ENCODE data around the gene CRYGS.
A peak's percentile ranks its signal among the peaks of the same experiment; 100 is the strongest.
"Not testable (repeated sequence)": the region's sequence is repeated elsewhere in the genome, so short reads cannot be mapped to it uniquely, and the experiment has no call there.

The CRYGS gene

GRCh38 chr3:186544281-186544680 lies at the start of gene CRYGS:
TSS of gene CRYGS (minus strand) at chr3:186544380. CDS start at chr3:186544326, 54 bp downstream.
- no peak for DNase-seq (ENCODE audit: low read depth, low spot score)

GRCh38 chr3:186593862-186594261 lies 49.7 kb upstream of the CRYGS start:
- DNase-seq (ENCODE audit: low read depth, low spot score) = no peak

GRCh38 chr3:186592682-186593081 lies 48.5 kb upstream of the CRYGS start:
- DNase-seq (ENCODE audit: low read depth, low spot score) = no peak

- no peak for DNase-seq (ENCODE audit: low read depth, low spot score)
Observed at GRCh38 chr3:186590580-186591295, 46.6 kb upstream of the CRYGS start.

GRCh38 chr3:186589856-186590579 lies 45.8 kb upstream of the CRYGS start:
- DNase-seq (ENCODE audit: low read depth, low spot score) = no peak

DNA sequence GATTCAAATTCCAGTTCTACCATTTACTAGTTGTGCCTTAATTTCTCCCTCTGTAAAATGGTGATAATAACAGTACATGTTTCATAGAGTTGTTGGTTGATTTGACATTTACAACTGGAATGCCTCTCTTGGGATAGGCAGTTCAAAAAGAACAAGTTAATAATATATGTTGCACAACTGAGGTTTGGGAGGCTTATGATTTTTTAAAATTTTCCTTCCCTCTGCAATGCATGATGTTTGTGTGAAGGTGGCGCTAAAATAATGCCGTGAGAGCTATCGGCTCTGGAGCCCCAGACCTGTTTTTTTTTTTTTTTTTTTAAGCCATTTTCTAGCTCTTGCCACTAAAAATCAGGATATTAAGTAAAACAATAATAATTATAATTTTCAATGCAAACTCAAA lies 44.9 kb upstream of the CRYGS start:
- DNase-seq (ENCODE audit: low read depth, low spot score) = no peak

DNA sequence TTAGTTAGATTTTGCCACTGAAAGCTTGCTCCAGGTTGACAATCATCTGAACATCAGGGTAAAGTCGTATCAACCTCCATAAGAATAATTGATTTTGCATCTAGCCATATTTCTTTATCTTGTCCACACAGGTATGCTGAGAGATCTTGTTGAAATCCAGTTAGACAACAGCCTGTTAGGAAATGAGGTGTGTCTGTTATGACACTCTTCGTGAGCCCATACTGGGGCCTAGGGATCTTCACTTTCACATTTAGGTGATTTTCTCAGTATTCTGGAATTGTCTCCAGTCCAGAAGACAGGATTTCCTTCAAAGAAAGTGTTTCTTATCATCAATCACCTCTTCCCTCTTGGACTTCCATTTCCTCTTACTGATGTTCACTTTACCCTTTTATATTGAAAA lies 44.5 kb upstream of the CRYGS start:
- no peak for DNase-seq (ENCODE audit: low read depth, low spot score)

DNA sequence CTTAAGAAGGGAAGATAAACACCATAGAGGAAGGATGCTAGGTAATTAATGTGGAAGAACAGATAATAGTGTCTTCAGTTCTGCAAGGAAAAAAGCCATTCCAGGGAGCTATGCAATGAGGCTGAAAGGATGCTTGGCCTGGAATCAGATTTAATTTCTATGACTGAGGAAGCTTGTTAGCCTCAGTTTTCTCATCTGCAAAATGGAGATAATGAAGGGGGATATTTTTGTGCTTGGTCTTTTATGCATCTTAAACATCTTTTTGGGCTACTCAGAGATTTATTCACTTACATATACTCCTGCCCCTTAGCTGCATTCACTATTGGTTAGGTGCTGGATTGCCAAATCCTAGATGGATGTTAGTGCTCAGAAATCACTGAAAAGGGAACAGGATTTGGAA lies 43.0 kb upstream of the CRYGS start:
- no peak for DNase-seq (ENCODE audit: low read depth, low spot score)

DNA sequence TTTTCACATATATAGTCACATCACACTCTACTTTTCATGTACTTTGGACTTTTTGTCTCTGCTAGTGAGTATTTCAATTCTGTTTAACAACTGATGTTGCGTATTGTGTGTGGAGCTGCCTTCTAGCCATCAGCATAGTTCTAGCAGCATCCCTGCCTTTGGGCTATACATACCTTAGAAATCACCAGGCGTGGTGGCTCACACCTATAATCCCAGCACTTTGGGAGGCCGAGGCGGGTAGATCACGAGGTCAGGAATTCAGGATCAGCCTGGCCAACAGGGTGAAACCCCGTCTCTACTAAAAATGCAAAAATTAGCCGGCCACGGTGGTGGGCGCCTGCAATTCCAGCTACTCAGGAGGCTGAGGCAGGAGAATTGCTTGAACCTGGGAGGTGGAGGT lies 42.1 kb upstream of the CRYGS start:
- DNase-seq (ENCODE audit: low read depth, low spot score) = not testable (repeated sequence)

- DNase-seq (ENCODE audit: low read depth, low spot score) = no peak
Observed at GRCh38 chr3:186583831-186584230, 39.7 kb upstream of the CRYGS start.

- no peak for DNase-seq (ENCODE audit: low read depth, low spot score)
Observed at GRCh38 chr3:186582541-186582940, 38.4 kb upstream of the CRYGS start.

DNA sequence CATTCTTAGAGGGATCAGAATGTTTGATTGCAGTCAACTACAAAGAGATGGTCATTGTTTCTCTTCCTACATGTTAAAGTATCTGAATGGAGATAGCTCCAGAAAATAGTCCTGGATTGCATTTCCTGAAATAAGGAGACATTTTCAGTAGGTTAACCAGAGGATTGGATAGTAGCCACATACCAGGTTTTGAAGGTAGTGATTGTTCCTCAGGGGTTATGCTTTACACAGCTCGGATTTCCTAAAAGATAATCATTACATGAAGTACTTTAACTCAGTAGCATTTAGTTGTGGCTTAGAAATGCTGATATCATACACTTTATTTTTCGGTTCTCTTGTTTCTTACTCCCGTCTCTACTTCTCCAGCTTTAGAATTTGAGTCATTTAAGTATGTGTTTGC lies 36.6 kb upstream of the CRYGS start:
- DNase-seq (ENCODE audit: low read depth, low spot score) = no peak

GRCh38 chr3:186577521-186577920 lies 33.3 kb upstream of the CRYGS start:
- DNase-seq (ENCODE audit: low read depth, low spot score) = no peak

DNA sequence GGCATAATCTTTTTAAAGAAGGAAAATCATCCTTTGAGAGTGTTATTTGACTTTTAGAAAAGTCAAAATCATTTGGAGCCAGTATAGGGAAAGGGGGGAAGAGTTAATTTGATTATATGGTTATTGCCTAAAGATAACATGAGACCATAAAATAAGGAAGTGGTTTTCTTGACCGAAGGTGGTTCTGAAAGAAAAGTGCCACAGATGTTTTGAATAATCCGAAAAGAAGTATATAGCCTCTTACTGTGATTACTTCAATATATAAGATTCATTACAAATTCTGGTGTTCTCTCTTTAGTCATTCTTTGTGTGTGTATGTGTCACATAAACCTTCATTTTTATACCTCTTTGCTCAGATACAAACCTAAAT lies 27.4 kb upstream of the CRYGS start:
- DNase-seq (ENCODE audit: low read depth, low spot score) = no peak

- DNase-seq (ENCODE audit: low read depth, low spot score) = no peak
Observed at GRCh38 chr3:186570941-186571643, 26.9 kb upstream of the CRYGS start.

DNA sequence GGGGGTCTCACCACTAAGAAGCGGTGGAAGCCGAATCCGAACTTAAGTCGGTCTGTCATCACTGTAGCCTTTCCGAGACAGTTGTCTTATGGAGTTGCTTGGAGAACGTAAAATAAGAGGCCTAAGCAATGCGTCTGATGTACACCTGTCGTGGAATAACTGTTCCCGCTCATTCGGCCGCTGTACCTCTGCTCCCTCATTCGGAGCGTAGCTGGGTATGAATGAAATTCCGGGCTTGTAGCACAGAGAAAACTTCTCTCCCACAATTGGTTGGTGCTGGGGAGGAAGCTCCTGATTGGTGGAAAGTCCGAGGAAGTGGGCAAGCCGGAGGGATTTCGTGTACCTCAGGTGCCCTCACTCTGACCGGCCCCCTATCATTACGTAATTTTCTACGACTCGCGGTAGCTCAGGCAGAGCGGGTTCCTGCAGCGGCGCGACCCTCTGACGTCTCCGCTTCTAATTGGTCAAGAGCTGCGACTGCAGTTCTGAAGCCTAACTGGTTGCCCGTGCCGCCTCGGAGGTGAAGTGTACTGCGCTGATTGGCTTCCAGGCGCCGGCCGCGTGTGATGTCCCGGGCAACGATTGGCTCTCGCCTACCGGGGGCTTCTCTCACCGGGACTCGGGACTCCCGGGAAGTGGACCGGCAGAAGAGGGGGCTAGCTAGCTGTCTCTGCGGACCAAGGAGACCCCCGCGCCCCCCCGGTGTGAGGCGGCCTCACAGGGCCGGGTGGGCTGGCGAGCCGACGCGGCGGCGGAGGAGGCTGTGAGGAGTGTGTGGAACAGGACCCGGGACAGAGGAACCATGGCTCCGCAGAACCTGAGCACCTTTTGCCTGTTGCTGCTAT lies 26.1 kb upstream of the CRYGS start, which contains the start of gene DNAJB11:
DNAJB11 (plus strand) TSS at position 625 of the 845 bp plus-strand sequence; CDS start at position 803, 178 bp downstream.
- peak; percentile 99 for DNase-seq (ENCODE audit: low read depth, low spot score)

DNA sequence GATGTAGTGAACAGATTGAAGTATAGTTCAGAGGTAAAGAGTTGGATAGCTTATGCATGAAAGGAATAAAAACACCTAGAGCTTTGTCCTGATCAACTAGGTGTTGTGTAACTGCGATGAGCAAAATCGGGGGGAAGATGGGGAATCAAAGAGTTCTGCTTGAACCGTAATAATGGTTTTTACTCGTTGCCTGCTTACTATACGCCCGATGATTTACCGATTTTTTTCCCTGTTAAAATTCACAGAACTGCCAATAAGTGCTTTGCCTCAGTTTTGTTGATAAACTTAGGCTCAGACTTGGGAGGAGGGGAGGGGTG lies 25.6 kb upstream of the CRYGS start:
- DNase-seq (ENCODE audit: low read depth, low spot score) = no peak

GRCh38 chr3:186569361-186569760 lies 25.2 kb upstream of the CRYGS start:
- not testable (repeated sequence) for DNase-seq (ENCODE audit: low read depth, low spot score)

DNA sequence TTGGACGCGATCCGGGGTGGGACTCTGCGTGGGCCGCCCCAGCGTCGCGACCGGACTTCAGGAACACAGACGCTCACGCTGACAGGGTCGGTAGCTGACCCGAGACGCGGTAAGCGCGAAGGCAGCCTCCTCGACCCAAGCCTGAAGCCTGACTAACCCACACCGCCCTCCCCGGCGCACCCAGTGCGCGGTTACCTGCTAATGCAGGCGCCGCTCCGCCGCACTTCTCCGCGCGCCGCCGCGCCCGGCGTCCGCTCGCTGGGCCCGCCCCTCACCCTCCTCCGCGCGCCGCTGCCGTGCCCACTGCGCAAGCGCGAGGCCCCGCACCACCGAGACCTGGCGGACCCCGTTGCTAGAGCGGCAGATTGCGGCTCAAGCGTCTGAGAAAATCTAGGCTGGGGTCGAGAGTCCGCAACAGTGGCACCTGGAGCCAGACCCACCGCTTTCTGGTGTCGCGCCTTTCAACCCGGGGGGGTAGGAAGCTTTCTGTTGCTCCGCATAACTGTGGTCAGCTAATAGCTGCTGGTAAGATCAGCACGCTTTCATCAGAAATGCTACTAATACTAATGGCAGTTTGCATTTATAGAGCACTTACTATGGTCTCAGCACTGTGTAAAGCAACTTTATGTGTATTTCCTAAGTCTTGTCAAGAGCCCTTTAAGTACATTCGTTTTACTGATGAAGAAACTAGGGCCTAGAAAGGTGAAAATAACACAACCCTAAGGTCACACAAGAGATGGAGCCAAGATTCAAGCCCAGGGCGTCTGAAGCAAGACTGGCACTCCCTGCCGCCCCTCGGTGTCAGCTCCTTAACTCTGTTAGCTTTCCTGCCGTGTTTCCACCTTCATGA lies 23.1 kb upstream of the CRYGS start, which contains the start of gene TBCCD1:
TBCCD1 (minus strand) TSS at position 268 of the 850 bp plus-strand sequence. CDS start 3,010 bp downstream, outside the sequence.
- DNase-seq (ENCODE audit: low read depth, low spot score) = peak; percentile 61

- no peak for DNase-seq (ENCODE audit: low read depth, low spot score)
Observed at GRCh38 chr3:186566772-186567071, 22.5 kb upstream of the CRYGS start.

DNA sequence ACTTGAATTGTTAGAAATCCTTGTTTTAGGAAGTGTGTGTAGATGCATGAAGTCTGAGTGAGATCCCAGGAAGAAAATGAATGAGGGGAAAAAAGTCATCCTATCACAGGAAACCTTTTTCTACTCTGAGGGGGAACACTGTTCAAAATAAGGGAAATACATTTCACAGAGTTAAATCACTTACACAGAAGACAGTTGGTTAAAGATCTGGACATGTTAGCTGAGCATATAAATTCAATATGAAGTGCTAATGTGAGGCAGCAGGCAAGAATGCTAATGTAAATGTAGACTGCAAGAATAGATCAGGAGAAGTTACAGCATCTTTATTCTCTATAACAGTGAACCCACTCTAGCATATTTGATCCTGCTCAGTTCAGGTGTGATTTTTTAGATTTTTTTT lies 20.4 kb upstream of the CRYGS start:
- no peak for DNase-seq (ENCODE audit: low read depth, low spot score)
